HG03108 (cell line): Measurements from ENCODE around the gene NAPEPLD.
"Not testable (repeated sequence)": the region's sequence is repeated elsewhere in the genome, so short reads cannot be mapped to it uniquely, and the experiment has no call there.

Experiments
- ATAC-seq: cut with Tn5 transposase; IDR thresholded peaks from one replicate; pipeline ENCODE4 v1.9.1; 2021; ENCODE audit warnings: moderate library complexity; ENCODE audit not compliant: unreplicated experiment

NAPEPLD gene

DNA sequence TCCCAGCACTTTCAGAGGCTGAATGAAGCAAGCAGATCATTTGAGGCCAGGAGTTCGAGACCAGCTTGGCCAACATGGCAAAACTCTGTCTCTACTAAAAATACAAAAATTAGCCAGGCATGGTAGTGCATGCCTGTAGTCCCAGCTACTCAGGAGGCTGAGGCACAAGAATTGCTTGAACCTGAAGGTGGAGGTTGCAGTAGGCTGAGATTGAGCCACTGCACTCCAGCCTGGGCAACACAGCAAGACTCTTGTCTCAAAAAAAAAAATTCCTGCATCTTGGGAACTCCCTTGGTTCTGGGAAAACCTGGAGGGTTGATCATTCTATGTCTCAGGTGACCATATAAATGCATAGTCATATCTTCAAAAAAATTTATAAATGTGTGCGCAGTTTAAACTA lies 4.1 kb downstream of the NAPEPLD start:
- ATAC-seq = not testable (repeated sequence)

DNA sequence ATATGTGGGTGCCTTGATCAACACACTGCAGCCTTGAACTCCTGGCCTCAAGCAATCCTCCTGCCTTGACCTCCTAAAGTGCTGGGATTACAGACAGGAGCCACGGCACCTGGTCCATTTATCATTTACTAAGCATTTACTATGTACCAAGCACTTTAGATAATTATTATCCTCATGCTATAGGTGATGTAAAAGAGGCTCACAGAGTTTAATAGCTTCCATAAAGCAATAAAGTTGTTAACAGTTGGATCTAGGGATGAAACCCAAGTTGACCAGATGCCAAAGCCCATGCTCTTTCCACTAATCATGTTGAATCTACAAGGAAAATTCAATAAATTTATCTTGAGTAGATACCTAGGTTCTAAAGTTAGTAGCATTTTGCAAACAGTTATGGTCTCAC lies 5.0 kb downstream of the NAPEPLD start:
- no peak for ATAC-seq

DNA sequence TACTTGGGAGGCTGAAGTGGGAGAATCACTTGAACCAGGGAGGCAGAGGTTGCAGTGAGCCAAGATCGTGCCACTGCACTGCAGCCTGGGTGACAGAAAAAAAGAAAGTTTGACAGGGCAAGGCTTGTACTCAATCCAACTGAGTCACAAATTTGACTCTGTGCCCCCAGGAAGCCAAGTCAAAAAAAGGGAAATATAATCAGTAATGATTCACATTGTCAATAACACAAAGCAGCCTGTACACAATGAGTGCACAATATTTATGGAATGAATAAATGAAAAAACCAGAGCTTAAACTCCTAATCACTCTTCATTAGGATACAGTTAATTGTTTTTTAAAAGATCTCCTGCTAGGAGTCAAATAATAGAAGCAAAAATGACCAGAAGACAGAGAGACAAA lies 6.4 kb downstream of the NAPEPLD start:
- no peak for ATAC-seq

DNA sequence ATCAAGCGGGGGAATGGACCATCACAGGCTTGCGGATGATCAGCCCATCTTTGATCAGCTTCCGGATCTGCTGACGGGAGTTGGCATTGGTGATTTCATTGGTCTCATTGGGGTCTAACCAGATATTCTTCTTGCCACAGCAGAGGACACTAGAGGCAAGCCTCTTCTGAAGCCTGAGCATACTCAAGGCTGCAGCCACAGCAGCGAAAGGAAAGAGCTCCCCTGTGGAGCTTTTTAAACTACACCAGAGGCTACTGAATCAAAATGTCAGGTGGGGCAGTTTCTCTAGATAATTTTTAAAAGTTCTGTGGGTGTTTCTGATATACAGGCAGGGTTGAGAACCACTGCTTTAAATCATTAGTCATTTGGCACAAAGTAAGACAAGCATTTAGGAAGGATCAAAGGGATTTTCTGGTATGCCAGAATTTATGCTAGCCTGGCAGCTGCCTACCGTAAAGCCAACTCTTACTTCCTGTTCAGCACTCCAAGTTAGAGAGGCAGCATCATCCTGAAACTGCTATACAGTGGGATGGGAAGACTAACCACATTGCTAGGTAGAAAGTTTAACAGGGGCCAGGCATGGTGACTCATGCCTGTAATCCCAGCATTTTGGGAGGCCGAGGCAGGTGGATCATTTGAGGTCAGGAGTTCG lies 7.0 kb downstream of the NAPEPLD start:
- no peak for ATAC-seq

DNA sequence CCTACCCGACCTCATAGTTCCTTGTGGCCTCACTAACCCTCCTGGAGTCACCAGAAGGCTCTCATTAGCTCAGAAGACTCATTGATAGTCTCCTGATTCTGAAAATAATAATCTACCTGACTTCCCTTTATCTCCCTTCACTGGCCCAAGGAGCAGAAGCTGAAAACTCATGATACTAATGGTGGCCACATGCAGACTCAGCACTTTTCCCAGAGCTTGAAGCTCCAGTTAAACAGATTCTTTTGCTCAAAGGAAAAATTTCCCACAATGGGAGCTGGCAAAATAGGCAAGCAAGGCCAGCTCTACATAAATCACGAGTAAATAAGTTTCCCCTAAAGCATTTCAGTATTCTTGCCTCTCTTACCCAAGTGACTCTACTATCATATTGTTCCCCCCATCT lies 8.2 kb downstream of the NAPEPLD start:
- no peak for ATAC-seq

DNA sequence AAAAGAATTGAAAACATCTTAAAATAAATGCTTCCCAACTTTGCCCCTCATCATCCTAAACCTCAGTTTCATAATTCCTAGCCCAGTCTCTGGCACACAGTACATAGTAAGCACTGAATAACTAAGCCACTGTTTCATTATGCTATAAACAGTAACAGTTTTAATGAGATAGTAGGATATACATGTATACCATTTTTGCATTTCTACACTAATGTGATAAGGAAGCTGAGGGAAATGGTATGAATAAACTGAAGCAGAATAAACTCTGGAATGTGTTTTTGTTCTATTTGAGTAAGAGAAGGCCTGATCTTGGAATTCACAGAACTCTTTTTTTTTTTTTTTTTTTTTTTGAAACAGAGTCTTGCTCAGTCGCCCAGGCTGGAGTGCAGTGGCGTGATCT lies 8.8 kb downstream of the NAPEPLD start:
- no peak for ATAC-seq

DNA sequence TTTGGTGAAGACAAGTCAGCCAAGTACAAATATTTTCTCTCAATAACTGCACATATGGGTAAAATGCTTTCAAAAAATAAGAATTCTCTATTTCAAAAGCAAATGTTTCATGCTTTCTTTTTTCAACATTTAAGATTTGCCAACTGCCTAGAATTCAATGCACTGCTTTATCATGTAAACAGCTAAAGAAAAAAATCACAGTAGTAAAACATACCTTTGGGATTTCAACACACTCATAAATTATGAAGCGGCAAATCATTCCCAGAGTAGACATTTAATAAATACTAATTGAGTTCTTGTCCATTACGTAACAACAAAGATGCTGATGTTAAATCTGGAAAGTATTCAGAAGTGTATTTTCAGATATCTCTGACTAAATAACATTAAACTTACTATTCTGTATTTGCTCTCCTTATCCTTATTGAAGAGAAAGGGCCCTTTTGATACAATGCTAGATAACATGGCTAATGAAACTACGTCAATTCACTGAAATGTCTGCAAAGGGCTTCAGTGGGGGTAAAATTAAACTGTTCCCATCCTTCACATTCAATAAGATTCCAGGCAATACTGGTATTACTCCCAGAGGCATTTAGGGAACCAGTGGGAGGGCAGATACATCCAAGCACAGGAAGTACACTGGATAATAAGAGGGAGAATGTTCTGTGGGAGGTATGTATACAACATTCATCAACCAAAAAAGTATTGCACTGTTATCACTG lies 13.9 kb downstream of the NAPEPLD start:
- no peak for ATAC-seq

DNA sequence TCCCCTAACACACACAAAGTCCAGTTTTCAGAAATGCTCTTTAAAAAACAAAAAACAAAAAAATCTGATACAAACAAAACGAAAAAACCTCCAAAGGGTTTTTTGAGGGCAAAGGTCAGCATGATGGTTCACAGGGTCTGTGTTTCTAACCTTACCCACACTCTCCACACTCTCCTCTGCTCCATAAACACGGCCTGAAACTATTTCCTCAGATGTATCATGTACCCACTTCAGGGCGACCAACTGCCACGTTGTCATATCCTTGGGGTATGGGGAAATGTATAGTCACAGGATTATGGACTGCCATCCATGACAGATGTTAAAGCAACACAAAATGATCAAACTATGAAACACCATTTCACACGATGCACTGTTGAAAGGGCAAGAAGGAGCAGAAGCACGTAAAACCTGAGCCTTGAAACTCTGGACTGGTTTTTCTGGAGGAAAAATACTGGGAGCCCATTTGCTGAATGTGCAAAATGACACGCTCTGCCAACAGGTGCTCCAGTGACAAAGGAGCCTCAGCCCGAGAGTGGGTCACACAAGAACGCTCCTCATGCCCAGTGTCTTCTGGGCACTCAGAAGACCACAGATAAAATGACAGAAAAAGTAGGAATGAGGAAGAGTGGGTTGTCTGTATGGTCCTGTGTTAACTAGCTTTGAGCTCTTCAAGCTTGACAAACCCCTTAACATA lies 15.8 kb downstream of the NAPEPLD start:
- ATAC-seq = no peak

DNA sequence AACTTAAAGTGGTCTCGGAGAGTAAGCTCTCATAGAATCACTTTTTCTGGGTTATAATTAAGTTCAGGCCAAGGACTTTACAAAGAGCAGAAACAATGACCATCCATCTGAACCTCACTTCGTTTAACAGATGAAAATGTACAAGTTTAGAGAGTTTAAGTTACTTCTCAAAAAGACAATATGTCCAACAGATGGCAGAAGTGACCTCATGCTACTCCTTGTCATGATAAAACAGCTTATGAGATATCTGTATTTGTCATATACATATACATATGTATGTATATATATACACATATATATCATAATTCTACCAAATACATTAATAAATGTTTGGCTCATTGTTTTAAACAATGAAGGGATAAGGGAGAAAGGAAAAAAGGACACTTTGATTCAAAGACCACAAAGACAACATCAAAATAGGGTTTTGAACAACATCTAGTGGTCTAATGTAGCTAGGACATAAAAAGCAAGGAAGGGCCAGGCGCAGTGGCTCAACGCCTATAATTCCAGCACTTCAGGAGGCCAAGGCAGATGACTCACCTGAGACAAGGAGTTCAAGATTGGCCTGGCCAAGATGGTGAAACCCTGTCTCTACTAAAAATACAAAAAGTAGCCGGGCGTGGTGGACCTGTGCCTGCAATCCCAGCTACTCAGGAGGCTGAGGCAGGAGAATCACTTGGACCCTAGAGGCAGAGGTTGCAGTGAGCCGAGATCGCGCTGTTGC lies 17.8 kb downstream of the NAPEPLD start:
- ATAC-seq = no peak

DNA sequence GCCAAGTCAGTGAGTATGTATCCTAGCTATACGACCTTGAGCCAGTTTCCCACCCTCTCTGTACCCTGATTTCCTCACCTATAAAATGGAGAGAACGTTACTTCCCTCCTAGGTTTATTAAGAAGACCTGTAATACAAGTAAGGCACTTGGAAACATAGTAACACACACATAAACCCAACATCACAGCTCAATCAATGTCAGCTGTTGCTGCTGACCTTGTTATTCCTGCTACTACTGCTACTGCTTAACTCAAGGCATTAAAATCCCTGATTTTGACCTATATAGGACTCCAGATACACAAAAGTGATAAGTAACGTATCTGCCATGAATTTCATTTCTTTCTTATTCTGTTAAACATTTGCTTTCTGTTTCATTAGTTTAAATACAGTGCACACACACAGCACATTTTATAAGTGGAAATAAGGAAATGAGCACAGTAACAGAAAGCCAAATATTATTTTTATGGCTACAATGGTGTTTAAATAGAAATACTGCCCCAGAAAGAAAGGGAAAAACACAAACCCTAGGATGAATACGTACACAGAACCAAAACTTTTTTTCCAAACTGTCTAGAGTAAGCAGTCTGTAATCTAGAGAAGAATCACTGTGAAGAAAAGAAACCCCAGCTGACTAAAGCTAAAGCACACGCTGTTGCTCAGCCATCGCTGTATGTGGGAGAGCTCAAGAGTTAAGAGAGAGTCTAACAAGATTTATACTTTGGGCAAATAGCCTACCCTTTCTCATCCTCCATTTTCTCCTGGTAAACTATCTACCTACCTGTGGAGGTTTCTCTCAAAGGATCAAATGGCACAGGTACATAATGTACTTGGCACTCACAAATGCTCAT lies 19.0 kb downstream of the NAPEPLD start:
- ATAC-seq = no peak

DNA sequence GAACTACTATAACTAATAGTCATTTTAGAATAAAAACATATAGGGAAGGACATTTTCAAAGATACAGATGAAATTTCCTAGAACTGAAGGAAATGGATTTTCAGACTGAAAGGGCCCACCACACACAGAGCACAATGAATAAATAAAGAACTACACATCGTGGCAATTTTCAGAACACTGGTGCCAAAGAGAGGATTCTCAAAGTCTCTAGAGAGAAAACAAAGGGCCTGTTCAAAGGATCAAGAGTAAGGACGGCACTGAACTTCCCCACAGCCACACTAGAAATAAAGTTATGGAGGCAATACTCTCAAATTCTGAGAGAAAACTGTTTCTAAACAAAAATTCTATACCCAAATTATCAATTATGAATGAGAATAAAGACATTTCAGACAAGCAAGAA lies 21.9 kb downstream of the NAPEPLD start:
- ATAC-seq = no peak

DNA sequence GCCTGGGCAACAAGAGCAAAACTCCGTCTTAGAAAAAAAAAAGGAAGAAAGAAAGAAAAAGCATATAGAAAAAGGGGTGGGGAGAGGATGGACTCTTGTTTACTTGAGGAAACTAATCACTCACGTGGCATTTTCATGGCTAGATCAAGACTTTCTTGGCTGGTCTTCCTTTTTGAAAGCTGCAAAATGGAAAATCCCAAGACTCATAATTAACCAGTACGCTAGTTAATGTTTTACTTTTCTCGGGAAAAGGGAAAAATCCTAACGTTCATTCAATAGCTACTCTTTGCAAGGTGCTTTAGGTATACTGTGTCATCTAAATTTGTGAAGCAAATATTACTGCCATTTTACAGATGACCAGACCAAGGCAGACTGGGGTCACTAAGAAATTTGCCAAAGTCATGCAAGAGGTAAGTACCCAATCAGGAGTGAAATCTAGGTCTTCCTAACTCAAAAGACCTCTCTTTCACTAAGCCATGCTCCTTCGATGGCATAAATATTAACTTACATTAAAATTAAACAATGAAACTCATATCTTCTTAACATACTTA lies 24.4 kb downstream of the NAPEPLD start:
- ATAC-seq = no peak

DNA sequence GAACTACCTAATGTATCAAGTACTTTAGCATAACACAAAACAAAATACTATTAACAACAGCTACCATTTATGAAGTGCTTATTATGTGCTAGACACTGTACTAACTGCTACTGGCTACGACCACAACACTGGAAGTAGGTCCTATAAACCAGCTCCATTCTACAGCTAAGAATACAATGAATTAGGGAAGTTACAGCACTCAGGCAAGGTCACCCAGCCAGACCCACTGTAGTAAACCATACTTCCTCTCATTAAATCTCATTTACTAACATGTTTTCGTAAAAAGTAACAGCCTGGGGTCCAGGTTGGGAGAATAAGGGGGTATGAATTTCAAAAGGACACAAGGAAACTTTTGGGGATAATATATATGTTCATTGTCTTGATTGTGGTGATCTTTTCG lies 25.4 kb downstream of the NAPEPLD start:
- no peak for ATAC-seq

DNA sequence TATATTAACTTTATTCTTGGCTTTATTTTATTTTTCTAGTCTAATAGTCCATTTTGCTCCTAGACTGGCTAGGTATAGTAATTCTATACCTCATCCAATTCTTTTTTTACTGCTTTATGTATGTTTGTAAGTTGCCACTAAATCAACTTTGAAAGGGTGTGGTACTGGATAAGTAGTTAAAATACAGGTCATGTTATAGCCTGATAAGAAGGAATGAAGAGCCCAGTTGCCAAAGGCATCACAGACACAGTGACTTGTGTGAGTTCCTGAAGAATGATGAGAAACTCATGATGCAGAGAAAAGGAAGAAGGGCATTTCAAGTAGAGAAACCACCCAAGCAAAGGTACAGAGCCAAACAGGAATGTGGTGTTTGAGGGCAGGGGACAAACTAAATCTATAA lies 27.3 kb downstream of the NAPEPLD start:
- ATAC-seq = no peak

DNA sequence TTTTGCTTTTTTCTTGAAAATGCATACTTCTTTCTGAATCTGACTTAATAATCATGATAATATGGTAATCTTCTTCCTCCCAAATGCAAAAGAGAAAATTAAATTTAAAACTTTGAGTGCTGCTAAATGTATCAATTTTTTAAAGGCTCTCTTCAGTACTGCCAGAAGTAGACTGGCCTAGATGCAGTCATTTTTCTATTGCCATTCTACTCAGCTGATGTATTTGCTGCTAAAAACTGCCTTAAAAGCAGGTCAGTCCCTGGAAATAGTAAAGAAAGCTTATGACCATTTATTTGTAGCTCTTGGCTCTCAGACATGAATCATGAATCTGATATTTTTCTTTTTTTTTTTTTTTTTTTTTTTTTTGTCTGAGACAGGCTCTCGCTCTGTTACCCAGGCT lies 28.5 kb downstream of the NAPEPLD start:
- ATAC-seq = no peak

DNA sequence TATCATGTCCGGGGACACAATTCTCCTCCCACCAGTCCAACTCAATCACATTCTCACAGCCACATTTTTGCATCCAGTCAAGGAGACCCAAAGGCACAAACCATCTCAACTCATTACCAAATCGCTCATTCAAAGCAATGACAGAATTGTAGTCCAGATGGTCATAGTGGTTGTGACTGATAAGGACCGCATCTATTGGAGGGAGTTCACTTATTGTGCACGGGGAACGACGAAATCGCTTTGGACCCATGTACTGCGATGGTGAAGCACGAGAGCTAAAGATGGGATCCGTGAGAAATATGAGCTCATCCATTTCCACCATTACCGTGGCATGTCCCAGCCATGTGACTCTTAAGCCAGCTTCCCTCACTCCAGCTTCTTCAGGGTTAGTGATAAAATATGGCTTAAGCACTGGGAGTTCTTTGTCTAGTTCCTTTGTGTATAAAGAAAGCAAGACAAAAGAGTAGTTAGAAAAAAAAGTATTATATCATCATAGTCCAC lies 29.1 kb downstream of the NAPEPLD start:
- ATAC-seq = no peak

DNA sequence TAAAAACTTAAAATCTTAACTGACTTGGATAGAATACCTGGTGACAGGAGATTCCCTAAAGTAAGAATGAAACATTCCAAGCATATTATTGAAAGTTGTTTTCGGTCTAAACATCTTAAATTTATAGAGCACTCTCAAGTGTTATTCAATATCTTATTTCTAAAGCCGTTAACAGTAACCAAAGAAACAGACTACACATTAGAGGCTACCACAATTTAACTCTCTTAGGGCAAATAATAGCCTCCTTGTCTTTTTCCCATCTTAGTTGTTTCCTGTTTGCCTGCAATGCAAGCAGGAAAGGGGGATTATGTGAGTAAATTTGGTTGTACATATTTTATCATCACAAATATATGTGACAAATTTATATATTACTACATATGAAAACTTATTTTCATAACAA lies 31.4 kb downstream of the NAPEPLD start:
- ATAC-seq = no peak

DNA sequence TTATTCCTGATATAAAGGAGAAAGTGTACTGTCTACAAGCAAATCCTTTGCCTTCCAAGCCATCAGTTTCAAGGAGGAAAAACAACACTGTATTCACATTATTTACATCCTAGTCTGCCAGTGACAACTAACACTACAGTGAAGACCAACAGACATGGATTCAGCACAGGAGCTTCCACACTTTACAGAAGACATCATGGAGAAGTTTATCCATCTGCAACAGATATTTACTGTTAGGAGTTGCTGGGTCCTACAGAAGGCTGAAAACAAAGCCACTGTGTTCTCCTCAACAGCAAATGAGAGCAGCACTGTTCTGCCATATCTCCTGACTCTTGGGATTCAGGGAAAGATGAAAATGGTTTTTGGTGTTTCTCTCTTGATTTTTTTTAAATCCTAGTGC lies 31.9 kb downstream of the NAPEPLD start:
- no peak for ATAC-seq

DNA sequence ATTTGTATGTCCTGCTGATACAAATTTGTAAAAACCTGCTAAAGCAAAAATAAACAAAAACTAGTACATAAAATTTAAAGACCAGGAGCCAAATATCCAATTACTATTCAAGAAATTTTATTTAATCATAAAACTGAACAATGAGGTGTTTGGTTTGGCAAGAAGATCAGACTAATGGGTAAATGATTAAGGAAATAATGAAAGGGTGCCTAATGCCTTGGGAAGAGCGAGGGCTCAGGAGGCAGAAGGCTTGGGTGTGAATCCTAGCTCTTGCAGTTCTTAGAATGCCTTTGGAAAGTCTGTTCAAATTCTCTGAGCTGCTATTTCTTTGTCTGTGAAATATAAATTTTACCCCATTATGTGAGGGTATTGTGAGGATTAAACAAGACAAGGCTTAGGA lies 32.4 kb downstream of the NAPEPLD start:
- ATAC-seq = no peak

DNA sequence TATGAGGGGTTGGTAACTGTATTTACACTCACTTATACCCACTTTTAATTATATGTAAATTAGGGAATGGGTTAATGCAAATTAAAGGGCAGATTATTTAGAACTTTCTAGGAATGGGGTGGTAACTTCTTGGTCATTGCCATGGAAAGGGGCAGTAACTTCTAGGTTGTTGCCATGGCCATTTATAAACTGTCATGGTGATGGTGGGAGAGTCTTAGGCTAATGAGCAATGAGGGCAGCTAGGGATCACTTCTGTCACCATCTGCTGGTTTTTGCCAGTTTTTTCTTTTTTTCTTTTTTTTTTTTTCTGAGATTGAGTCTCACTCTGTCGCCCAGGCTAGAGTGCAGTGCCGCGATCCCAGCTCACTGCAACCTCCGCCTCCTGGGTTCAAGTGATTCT lies 33.1 kb downstream of the NAPEPLD start:
- ATAC-seq = no peak
